H9 (cell line): ENCODE results near the gene TBXAS1. TPM values are rescaled to one million over a fixed set of nuclear protein-coding genes. Genes with fewer than 3 reads are reported as not detected.
A peak's percentile ranks its signal among the peaks of the same experiment; 100 is the strongest.

Experiments used
- DNase-seq: peaks from one replicate; pipeline ENCODE4 v3.0.0-alpha.2; 2017
- H2AFZ ChIP-seq: one replicate; pipeline ENCODE4 v1.6.1; 2013; ENCODE audit warnings: mild to moderate bottlenecking, low read length, control low read depth, moderate library complexity
- H2AK5ac ChIP-seq: 2 replicates; pipeline ENCODE4 v1.6.1; 2013; ENCODE audit warnings: low read length, control low read depth, mixed read lengths; ENCODE audit not compliant: insufficient read length
- H2BK120ac ChIP-seq: one replicate; pipeline ENCODE4 v1.6.1; 2013; ENCODE audit warnings: low read depth, mild to moderate bottlenecking, low read length, control low read depth, inconsistent platforms; ENCODE audit not compliant: poor library complexity, severe bottlenecking
- H2BK12ac ChIP-seq: 2 replicates; pipeline ENCODE4 v1.6.1; 2013; ENCODE audit warnings: low read length, control low read depth, mixed read lengths, low read depth; ENCODE audit not compliant: insufficient read length
- H2BK15ac ChIP-seq: 2 replicates; pipeline ENCODE4 v1.6.1; 2013; ENCODE audit warnings: low read depth, low read length, control low read depth
- H2BK20ac ChIP-seq: one replicate; pipeline ENCODE4 v1.6.1; 2013; ENCODE audit warnings: low read depth, mild to moderate bottlenecking, low read length, control low read depth, inconsistent platforms; ENCODE audit not compliant: poor library complexity, severe bottlenecking
- H2BK5ac ChIP-seq: 2 replicates; pipeline ENCODE4 v1.6.1; 2013; ENCODE audit warnings: low read length, control low read depth, mixed read lengths; ENCODE audit not compliant: insufficient read length
- H3K14ac ChIP-seq: 2 replicates; pipeline ENCODE4 v1.6.1; 2013; ENCODE audit warnings: low read length, control low read depth; ENCODE audit not compliant: insufficient read depth
- H3K18ac ChIP-seq: 2 replicates; pipeline ENCODE4 v1.6.1; 2013; ENCODE audit warnings: low read depth, mild to moderate bottlenecking, mixed read lengths, low read length, control low read depth; ENCODE audit not compliant: insufficient read length
- H3K23ac ChIP-seq: 2 replicates; pipeline ENCODE4 v1.6.1; 2013; ENCODE audit warnings: low read length, control low read depth, mixed read lengths, low read depth; ENCODE audit not compliant: insufficient read length
- H3K23me2 ChIP-seq: 2 replicates; pipeline ENCODE4 v1.6.1; 2013; ENCODE audit warnings: low read depth, mild to moderate bottlenecking, mixed read lengths, low read length, control low read depth; ENCODE audit not compliant: insufficient read length, poor library complexity, severe bottlenecking
- H3K27ac ChIP-seq: 2 replicates; pipeline ENCODE4 v1.5.1; 2013; ENCODE audit warnings: low read length, control low read depth, mixed read lengths, low read depth; ENCODE audit not compliant: insufficient read length
- H3K27me3 ChIP-seq: 2 replicates; pipeline ENCODE4 v1.6.1; 2013; ENCODE audit warnings: low read length, control low read depth, inconsistent platforms; ENCODE audit not compliant: insufficient read depth
- H3K4ac ChIP-seq: 2 replicates; pipeline ENCODE4 v1.6.1; 2013; ENCODE audit warnings: low read depth, mild to moderate bottlenecking, control low read depth, inconsistent platforms, low read length, moderate library complexity
- H3K4me1 ChIP-seq: 2 replicates; pipeline ENCODE4 v1.6.1; 2013; ENCODE audit warnings: low read length, control low read depth, inconsistent platforms; ENCODE audit not compliant: insufficient read depth
- H3K4me2 ChIP-seq: 2 replicates; pipeline ENCODE4 v1.6.1; 2013; ENCODE audit warnings: low read length, control low read depth, mixed read lengths; ENCODE audit not compliant: insufficient read length, insufficient read depth
- H3K56ac ChIP-seq: 2 replicates; pipeline ENCODE4 v1.6.1; 2013; ENCODE audit warnings: low read depth, mild to moderate bottlenecking, mixed read lengths, low read length, control low read depth; ENCODE audit not compliant: insufficient read length
- H3K79me1 ChIP-seq: 2 replicates; pipeline ENCODE4 v1.6.1; 2013; ENCODE audit warnings: low read depth, mild to moderate bottlenecking, moderate library complexity, low read length, control low read depth, inconsistent platforms; ENCODE audit not compliant: insufficient read depth, poor library complexity, severe bottlenecking
- H3K79me2 ChIP-seq: 2 replicates; pipeline ENCODE4 v1.6.1; 2013; ENCODE audit warnings: low read length, control low read depth, inconsistent platforms; ENCODE audit not compliant: insufficient read depth
- H3K9ac ChIP-seq: 2 replicates; pipeline ENCODE4 v1.6.1; 2013; ENCODE audit warnings: low read length, control low read depth, mixed read lengths; ENCODE audit not compliant: insufficient read length; ENCODE audit errors: extremely low read depth
- H3K9me3 ChIP-seq: one replicate; pipeline ENCODE4 v1.6.1; 2013; ENCODE audit warnings: low read depth, low read length, inconsistent platforms; ENCODE audit not compliant: control insufficient read depth
- H3T11ph ChIP-seq: one replicate; pipeline ENCODE4 v1.6.1; 2013; ENCODE audit warnings: mild to moderate bottlenecking, low read length, control low read depth, inconsistent platforms
- H4K20me1 ChIP-seq: one replicate; pipeline ENCODE4 v1.6.1; 2013; ENCODE audit not compliant: control insufficient read depth, insufficient read length, insufficient read depth
- H4K5ac ChIP-seq: 2 replicates; pipeline ENCODE4 v1.6.1; 2013; ENCODE audit warnings: low read depth, mild to moderate bottlenecking, mixed read lengths, low read length, control low read depth; ENCODE audit not compliant: insufficient read length
- H4K8ac ChIP-seq: replicated peaks from 2 replicates; pipeline ENCODE4 v1.6.1; 2013; ENCODE audit warnings: low read length, control low read depth, mixed read lengths, low read depth; ENCODE audit not compliant: insufficient read length
- H4K91ac ChIP-seq: 2 replicates; pipeline ENCODE4 v1.6.1; 2013; ENCODE audit warnings: low read depth, mild to moderate bottlenecking, moderate library complexity, mixed read lengths, low read length, control low read depth; ENCODE audit not compliant: insufficient read length
- H3K27ac Mint-ChIP-seq, 3 experiments: 2 replicates in 2 of 3; 3 replicates in 1 of 3; pipeline ENCODE4 v1.8.0; 2020 to 2021; ENCODE audit warnings: mixed read lengths in 3 of 3, mild to moderate bottlenecking in 1 of 3, moderate library complexity in 1 of 3
- H3K27me3 Mint-ChIP-seq: 2 replicates; pipeline ENCODE4 v1.8.0; 2021; ENCODE audit warnings: low read depth, mild to moderate bottlenecking, moderate library complexity, mixed read lengths
- H3K36me3 Mint-ChIP-seq, 3 experiments: 2 replicates in 2 of 3; 3 replicates in 1 of 3; pipeline ENCODE4 v1.8.0; 2020 to 2021; ENCODE audit warnings: low read depth in 3 of 3, mixed read lengths in 3 of 3; ENCODE audit not compliant: insufficient read depth in 1 of 3
- H3K4me1 Mint-ChIP-seq, 2 experiments: 2 replicates each; pipeline ENCODE4 v1.8.0; 2020; ENCODE audit warnings: mixed read lengths in 2 of 2
- H3K4me3 Mint-ChIP-seq, 2 experiments: 2 replicates in 1 of 2; 3 replicates in 1 of 2; pipeline ENCODE4 v1.8.0; 2020 to 2021; ENCODE audit warnings: mild to moderate bottlenecking in 2 of 2, mixed read lengths in 2 of 2, moderate library complexity in 1 of 2
- H3K9me3 Mint-ChIP-seq, 2 experiments: 2 replicates in 1 of 2; 3 replicates in 1 of 2; pipeline ENCODE4 v1.8.0; 2020; ENCODE audit warnings: mild to moderate bottlenecking in 2 of 2, mixed read lengths in 2 of 2, moderate library complexity in 1 of 2
- CTCF ChIP-seq: fragments of 200-600 bp; sonication (generic); conservative IDR thresholded peaks from 3 replicates; pipeline ENCODE4 v1.8.0; 2021; ENCODE audit warnings: antibody characterized with exemption, mild to moderate bottlenecking
- WGBS: extraction: QIAGEN DNeasy Blood & Tissue Kit; methylation state at CpG from one replicate; pipeline ENCODE4 v1.1.7; 2013; ENCODE audit warnings: missing lambda C conversion rate, low lambda C conversion rate, mixed read lengths; ENCODE audit not compliant: insufficient read length; ENCODE audit errors: extremely low coverage; 5-methylcytosine and 5-hydroxymethylcytosine counted together
- total RNA-seq: library from RNA; stranded (reverse); gene quantifications from 2 replicates; pipeline ENCODE4 v1.2.1, GENCODE V29; 2021

TBXAS1 gene
- total RNA-seq, 1 experiment from 2014 or later, result 0.39 TPM

- Histone ChIP-seq H4K20me1 (no peaks in the 10 kb centered on the region), H3K27me3 (no peaks in the 10 kb centered on the region), H4K91ac (no peak overlapping the region), H3K79me2 (no peaks in the 10 kb centered on the region), H2AK5ac (no peak overlapping the region), H3T11ph (no peak overlapping the region), H3K23me2 (no peaks in the 10 kb centered on the region), H4K8ac (no peak overlapping the region), H3K9ac (no peak overlapping the region), H3K4ac (no peak overlapping the region), H3K9me3 (no peaks in the 10 kb centered on the region), H2BK20ac (no peak overlapping the region), H2BK5ac (no peak overlapping the region), H2AFZ (no peak overlapping the region), H2BK12ac (no peak overlapping the region), H2BK120ac (no peak overlapping the region), H3K23ac (no peak overlapping the region), H3K4me2 (no peak overlapping the region), H4K5ac (no peak overlapping the region), H2BK15ac (no peak overlapping the region), H3K27ac (no peak overlapping the region), H3K79me1 (no peaks in the 10 kb centered on the region), H3K18ac (no peak overlapping the region), H3K14ac (no peak overlapping the region; the same call in 1 of the 2 replicates), H3K4me1 (no peaks in the 10 kb centered on the region), H3K56ac (no peak overlapping the region)
- peaks cover 4% of the 10 kb centered on the region for H3K27me3 Mint-ChIP-seq
- H3K36me3 Mint-ChIP-seq, result no peaks in the 10 kb centered on the region
- H3K4me3 Mint-ChIP-seq, result no peak overlapping the region
- no peak for DNase-seq
- no CpG with 5 or more reads among the region's 6 CpGs for WGBS
- H3K27ac Mint-ChIP-seq, result peak overlapping the region in 2 of 3 experiments; percentile 15 to 29; a peak in 2 of 7 replicates
- TF ChIP-seq CTCF, result no peak
- H3K4me1 Mint-ChIP-seq, result peaks cover 0 to 2% of the 10 kb centered on the region in 2 experiments; a peak in 1 of 4 replicates
- H3K9me3 Mint-ChIP-seq, result peaks cover 0 to 3% of the 10 kb centered on the region in 2 experiments; a peak in 2 of 5 replicates
Measured at GRCh38 chr7:139909379-139910050, 80.5 kb downstream of the TBXAS1 start.
